Muscle of arm (tissue), 14 donors: ENCODE data around the gene MC1R. TPM values are rescaled to one million over a fixed set of nuclear protein-coding genes. Genes with fewer than 3 reads are reported as not detected.
"Not testable (repeated sequence)": the region's sequence is repeated elsewhere in the genome, so short reads cannot be mapped to it uniquely, and the experiment has no call there.

ENCODE experiments used
- DNase-seq: peaks from one replicate; pipeline ENCODE4 v3.0.0-alpha.2; 2013
- long read RNA-seq, 11 donors: transcript quantifications; one replicate each; lab custom pipeline, GENCODE V29; 2026
- polyA plus RNA-seq, 12 donors: library from polyadenylated mRNA; unstranded; fragments of 120-200 nt; gene quantifications; one replicate each; pipeline ENCODE4 v1.2.1, GENCODE V29; 2013; ENCODE audit not compliant: insufficient read length in 12 of 12

MC1R gene
- 1 to 10 TPM in 10 of 12 donors, not detected in 2; 1.1 to 4.0 (median 1.8) TPM for polyA plus RNA-seq
- long read RNA-seq, donor 1, partial matches to known transcripts = 0 of 1 reads
- long read RNA-seq, donor 1, other reads (novel, unspliced or antisense) = 0 of 1 reads
- long read RNA-seq, donor 2 = 0 reads
- long read RNA-seq, donor 3 = 0 reads
- long read RNA-seq, donor 4, partial matches to known transcripts = 0 of 1 reads
- long read RNA-seq, donor 4, other reads (novel, unspliced or antisense) = 0 of 1 reads
- long read RNA-seq, donor 5 = 0 reads
- long read RNA-seq, donor 6, partial matches to known transcripts = 0 of 1 reads
- long read RNA-seq, donor 6, other reads (novel, unspliced or antisense) = 0 of 1 reads
- long read RNA-seq, donor 7, partial matches to known transcripts = 0 of 2 reads
- long read RNA-seq, donor 7, other reads (novel, unspliced or antisense) = 0 of 2 reads
- long read RNA-seq, donor 8, partial matches to known transcripts = 0 of 2 reads
- long read RNA-seq, donor 8, other reads (novel, unspliced or antisense) = 0 of 2 reads
- long read RNA-seq, donor 9 = 0 reads
- long read RNA-seq, donor 10, partial matches to known transcripts = 0 of 1 reads
- long read RNA-seq, donor 10, other reads (novel, unspliced or antisense) = 0 of 1 reads
- long read RNA-seq, donor 11, partial matches to known transcripts = 0 of 1 reads
- long read RNA-seq, donor 11, other reads (novel, unspliced or antisense) = 0 of 1 reads

GRCh38 chr16:89918453-89919347 is at the start of gene MC1R:
Gene MC1R (plus strand): TSS chr16:89918862. CDS start chr16:89919259, 397 bp downstream.
- no peak for DNase-seq

- no peak for DNase-seq
These were observed 48.8 kb upstream of the MC1R start for GRCh38 chr16:89869911-89870310.

GRCh38 chr16:89870440-89870839 is 48.2 kb upstream of the MC1R start:
- DNase-seq = no peak

GRCh38 chr16:89871895-89872294 is 46.8 kb upstream of the MC1R start:
- no peak for DNase-seq

GRCh38 chr16:89873109-89873971 is 45.3 kb upstream of the MC1R start, which contains the start of gene TCF25:
Gene TCF25 (plus strand): TSS chr16:89873592. CDS start chr16:89873668, 76 bp downstream.
- peak; percentile 93 for DNase-seq

- peak; percentile 97 for DNase-seq
These were observed 44.5 kb upstream of the MC1R start for GRCh38 chr16:89873972-89874689.

GRCh38 chr16:89879123-89879522 is 39.5 kb upstream of the MC1R start:
- DNase-seq = not testable (repeated sequence)

- DNase-seq = no peak
These were observed 37.9 kb upstream of the MC1R start for GRCh38 chr16:89880477-89881367.

GRCh38 chr16:89881368-89881730 is 37.3 kb upstream of the MC1R start:
- DNase-seq = no peak

GRCh38 chr16:89883346-89884040 is 35.2 kb upstream of the MC1R start:
- no peak for DNase-seq

- DNase-seq = no peak
These were observed 34.6 kb upstream of the MC1R start for GRCh38 chr16:89884041-89884421.

- no peak for DNase-seq
These were observed 31.4 kb upstream of the MC1R start for GRCh38 chr16:89887243-89887642.

GRCh38 chr16:89890200-89890599 is 28.5 kb upstream of the MC1R start:
- no peak for DNase-seq

- DNase-seq = no peak
These were observed 27.6 kb upstream of the MC1R start for GRCh38 chr16:89890886-89891657.

GRCh38 chr16:89892055-89892630 is 26.5 kb upstream of the MC1R start:
- no peak for DNase-seq

- no peak for DNase-seq
These were observed 26.0 kb upstream of the MC1R start for GRCh38 chr16:89892635-89893034.
